Transverse colon (tissue), 4 donors: ENCODE measurements around the gene FKBP1A. TPM values are rescaled to one million over a fixed set of nuclear protein-coding genes. Genes with fewer than 3 reads are reported as not detected.

ENCODE experiments used
- DNase-seq: peaks from one replicate; pipeline ENCODE4 v3.0.0-alpha.2; 2019
- H3K27ac ChIP-seq, 4 donors: fragments of 200-600 bp; sonication (generic); 2 replicates each; pipeline ENCODE4 v1.5.1; 2016 to 2018; ENCODE audit warnings: inconsistent platforms in 4 of 4
- H3K27me3 ChIP-seq: fragments of 200-600 bp; sonication (generic); 2 replicates; pipeline ENCODE4 v1.5.1; 2017; ENCODE audit warnings: inconsistent platforms
- H3K36me3 ChIP-seq, 4 donors: fragments of 200-600 bp; sonication (generic); 2 replicates each; pipeline ENCODE4 v1.5.1; 2017 to 2019; ENCODE audit warnings: inconsistent platforms in 4 of 4
- H3K4me1 ChIP-seq, 4 donors: fragments of 200-600 bp; sonication (generic); 2 replicates each; pipeline ENCODE4 v1.5.1; 2017 to 2020; ENCODE audit warnings: inconsistent platforms in 4 of 4
- H3K4me3 ChIP-seq, 4 donors: fragments of 200-600 bp; sonication (generic); 1 replicate in 1 of 4; 2 replicates in 3 of 4; pipeline versions ENCODE4 v1.5.1 to v1.6.1; 2017 to 2019; ENCODE audit warnings: inconsistent platforms in 4 of 4
- H3K9me3 ChIP-seq, 2 donors: fragments of 200-600 bp; sonication (generic); 2 replicates each; pipeline ENCODE4 v1.5.1; 2017 to 2019; ENCODE audit warnings: inconsistent platforms in 2 of 2
- CTCF ChIP-seq, 5 experiments: fragments of 200-600 bp in 3 of 5; fragments of 450-650 bp in 2 of 5; sonication (generic) in 3 of 5; IDR thresholded peaks; 1 replicate in 2 of 5; 2 replicates in 3 of 5; pipeline ENCODE4 v1.5.1; 2016 to 2017; ENCODE audit warnings: antibody characterized with exemption in 5 of 5, inconsistent platforms in 3 of 5, mild to moderate bottlenecking in 2 of 5, moderate library complexity in 1 of 5
- EP300 ChIP-seq: sonication (generic); formaldehyde crosslinking; IDR thresholded peaks from one replicate; pipeline ENCODE4 v1.6.1; 2017; ENCODE audit warnings: antibody characterized with exemption, low read depth
- POLR2A ChIP-seq: fragments of 450-650 bp; IDR thresholded peaks from one replicate; pipeline ENCODE4 v1.6.1; 2016; ENCODE audit warnings: antibody characterized with exemption, mild to moderate bottlenecking, moderate library complexity
- POLR2AphosphoS5 ChIP-seq, 3 donors: sonication (generic); formaldehyde crosslinking; IDR thresholded peaks; one replicate each; pipeline ENCODE4 v1.6.1; 2016; ENCODE audit warnings: antibody characterized with exemption in 3 of 3
- WGBS, 2 donors: methylation state at CpG; one replicate each; pipeline ENCODE4 v1.1.5; 2018; ENCODE audit warnings: low coverage in 1 of 2; 5-methylcytosine and 5-hydroxymethylcytosine counted together
- in situ Hi-C, 4 donors: fragments of 200-750 bp; cut with MboI; loops; one replicate each; pipeline versions ENCODE4 v1.15.0 to v1.15.1; 2017; ENCODE audit warnings: low sequenced_read_pairs in 3 of 4, low pct_ligation_motif_present in 1 of 4, low pct_unique_long_range_greater_than_20kb in 1 of 4
- intact Hi-C: fragments of 100-400 bp; cut with DNase I; formaldehyde crosslinking; loops from one replicate; pipeline ENCODE4 v1.15.1; 2023; ENCODE audit warnings: low total_unique reads
- total RNA-seq, 4 donors: library from RNA; depleted of rRNA; stranded (reverse); fragments of >200 nt; gene quantifications; one replicate each; pipeline ENCODE4 v1.1.0, GENCODE V29; 2016

FKBP1A gene
- total RNA-seq, 4 donors from 2014 or later: 120 to 202 (median 144) TPM

GRCh38 chr20:1417273-1417672 is 24.4 kb upstream of the FKBP1A start:
- 84% methylated on average over 5 of the region's 5 CpGs; no CpG with 5 or more reads in 1 of the 2 donors for WGBS, 2 donors
- H3K4me3 ChIP-seq: no peak overlapping the region
- intact Hi-C loops: no loop called here
- in situ Hi-C loops: no loop called here
- no peaks in the 10 kb centered on the region for H3K4me1 ChIP-seq
- TF ChIP-seq POLR2A (no peak), EP300 (no peak), POLR2AphosphoS5 (IDR thresholded peaks at IDR 0.05) (no peak), CTCF (IDR thresholded peaks at IDR 0.05) (no peak)
- H3K27ac ChIP-seq: no peak overlapping the region
- no peak for DNase-seq
- H3K9me3 ChIP-seq: peaks cover 0 to 4% of the 10 kb centered on the region in 2 donors
- H3K27me3 ChIP-seq: peaks cover 7% of the 10 kb centered on the region
- H3K36me3 ChIP-seq: no peaks in the 10 kb centered on the region

- WGBS, 2 donors: 74 to 100% methylated on average over 5 to 8 of the region's 8 CpGs
- intact Hi-C loops (no loop called here), in situ Hi-C loops (no loop called here)
- Histone ChIP-seq H3K9me3 (peaks cover 0 to 3% of the 10 kb centered on the region in 2 donors), H3K4me1 (no peaks in the 10 kb centered on the region), H3K36me3 (no peaks in the 10 kb centered on the region), H3K4me3 (no peak overlapping the region), H3K27me3 (peaks cover 7% of the 10 kb centered on the region), H3K27ac (no peak overlapping the region)
- no peak for DNase-seq
- no peak for TF ChIP-seq CTCF (IDR thresholded peaks at IDR 0.05)
- no peak for TF ChIP-seq POLR2A
- no peak for TF ChIP-seq EP300
- TF ChIP-seq POLR2AphosphoS5 (IDR thresholded peaks at IDR 0.05): no peak
These were observed 23.0 kb upstream of the FKBP1A start for GRCh38 chr20:1415667-1416468.

GRCh38 chr20:1414982-1415381 is 22.1 kb upstream of the FKBP1A start:
- no peak for TF ChIP-seq POLR2A
- no peak for TF ChIP-seq EP300
- no peak for TF ChIP-seq CTCF (IDR thresholded peaks at IDR 0.05)
- TF ChIP-seq POLR2AphosphoS5 (IDR thresholded peaks at IDR 0.05): no peak
- DNase-seq: no peak
- Histone ChIP-seq H3K4me3 (no peak overlapping the region), H3K36me3 (no peaks in the 10 kb centered on the region), H3K27ac (no peak overlapping the region), H3K27me3 (peaks cover 7% of the 10 kb centered on the region), H3K4me1 (no peaks in the 10 kb centered on the region), H3K9me3 (no peaks in the 10 kb centered on the region)
- intact Hi-C loops (no loop called here), in situ Hi-C loops (no loop called here)
- WGBS, 2 donors: 41 to 43% methylated on average over 4 of the region's 4 CpGs

GRCh38 chr20:1405801-1406200 is 12.9 kb upstream of the FKBP1A start:
- H3K4me3 ChIP-seq: no peak overlapping the region
- no peak overlapping the region for H3K27ac ChIP-seq
- H3K9me3 ChIP-seq: no peaks in the 10 kb centered on the region
- no peak for DNase-seq
- H3K4me1 ChIP-seq: peaks cover 0 to 15% (median 1%) of the 10 kb centered on the region in 4 donors
- intact Hi-C loops (no loop called here), in situ Hi-C loops (no loop called here)
- WGBS, 2 donors: 33 to 39% methylated on average over 2 of the region's 2 CpGs
- no peaks in the 10 kb centered on the region for H3K36me3 ChIP-seq
- TF ChIP-seq POLR2A (no peak), POLR2AphosphoS5 (IDR thresholded peaks at IDR 0.05) (no peak), EP300 (no peak)
- no peaks in the 10 kb centered on the region for H3K27me3 ChIP-seq
